Stimulated activated CD8-positive, alpha-beta memory T cell treated with anti-CD3 and anti-CD28 coated beads, Interleukin-15, amount 100 ng/mL, for 1 hour (primary cell): ENCODE data around the gene RGS6.

Experiments
- DNase-seq: peaks from one replicate; pipeline ENCODE4 v3.0.0-alpha.2; 2020; ENCODE audit warnings: low read depth

The RGS6 gene

DNA sequence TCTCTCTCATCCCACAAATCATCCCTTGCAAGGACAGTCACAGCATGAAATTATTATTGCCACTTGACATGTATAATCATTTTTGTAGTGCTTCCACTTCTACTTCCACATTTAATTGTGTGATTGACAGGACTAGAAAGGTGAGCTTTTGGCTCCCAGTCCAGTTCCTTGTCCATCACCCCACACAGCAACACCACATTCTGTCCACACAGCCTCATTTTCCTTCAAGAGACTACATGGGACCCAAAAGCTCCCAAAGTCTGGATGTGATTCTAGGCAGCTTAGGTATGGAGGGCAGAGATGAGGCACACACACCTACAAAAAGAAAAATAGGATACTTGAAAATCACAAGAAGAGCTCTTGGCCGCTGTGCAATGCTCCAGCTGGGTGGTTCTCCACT is 595.4 kb downstream of the RGS6 start:
- DNase-seq, result no peak

DNA sequence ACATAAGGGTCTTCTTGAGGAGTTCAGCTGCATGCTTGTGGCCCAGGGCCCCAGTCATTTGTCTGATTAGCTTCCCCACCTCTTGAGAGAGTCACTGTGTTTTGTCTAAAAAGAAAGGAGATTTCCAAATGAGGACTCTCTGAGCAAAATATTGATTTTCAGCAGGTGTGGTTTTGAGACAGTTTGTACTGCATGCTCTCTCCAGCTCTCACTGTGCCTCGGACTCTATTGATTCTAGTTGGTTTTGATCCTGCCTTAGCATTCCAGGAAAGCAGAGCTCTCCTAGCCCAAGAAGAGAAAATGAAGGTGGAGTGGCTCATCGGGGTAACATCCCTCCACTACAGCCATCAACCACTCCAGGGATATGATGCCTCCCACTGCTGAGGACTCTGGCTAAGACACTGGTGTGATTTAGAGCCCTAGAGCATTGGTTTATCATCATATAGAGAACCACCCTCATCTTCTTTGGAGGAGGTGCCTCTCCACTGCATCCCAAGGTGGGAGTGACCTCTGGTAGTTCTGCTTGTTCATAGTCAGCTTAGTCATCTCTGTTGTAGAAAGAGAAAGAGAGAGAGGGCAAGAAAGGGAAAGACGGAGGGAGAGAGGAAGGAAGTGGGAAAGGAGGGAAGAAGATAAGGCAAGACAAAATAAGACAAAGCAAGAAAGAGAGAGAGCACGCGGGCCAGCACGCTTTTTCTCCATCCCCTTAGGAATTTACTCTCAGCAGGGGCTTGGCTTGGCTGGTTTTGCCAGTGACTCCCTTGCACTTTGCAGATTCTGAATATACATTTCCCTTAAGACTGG is 596.0 kb downstream of the RGS6 start:
- DNase-seq, result no peak

DNA sequence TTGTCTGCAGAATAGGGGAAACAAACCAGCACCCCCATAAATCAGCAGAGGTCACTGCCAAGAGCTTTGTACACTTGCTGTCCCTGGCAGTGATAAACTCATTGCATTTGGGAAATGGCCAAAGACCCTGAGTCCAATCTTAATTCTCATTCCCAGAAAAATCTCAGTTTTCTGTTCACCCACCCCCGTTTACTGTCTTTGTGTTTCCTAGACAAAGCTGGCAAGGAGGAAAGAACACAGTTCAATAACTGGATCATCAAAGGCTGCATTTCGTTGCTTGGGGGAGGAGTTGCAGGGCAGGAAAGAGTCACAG is 596.6 kb downstream of the RGS6 start:
- no peak for DNase-seq

DNA sequence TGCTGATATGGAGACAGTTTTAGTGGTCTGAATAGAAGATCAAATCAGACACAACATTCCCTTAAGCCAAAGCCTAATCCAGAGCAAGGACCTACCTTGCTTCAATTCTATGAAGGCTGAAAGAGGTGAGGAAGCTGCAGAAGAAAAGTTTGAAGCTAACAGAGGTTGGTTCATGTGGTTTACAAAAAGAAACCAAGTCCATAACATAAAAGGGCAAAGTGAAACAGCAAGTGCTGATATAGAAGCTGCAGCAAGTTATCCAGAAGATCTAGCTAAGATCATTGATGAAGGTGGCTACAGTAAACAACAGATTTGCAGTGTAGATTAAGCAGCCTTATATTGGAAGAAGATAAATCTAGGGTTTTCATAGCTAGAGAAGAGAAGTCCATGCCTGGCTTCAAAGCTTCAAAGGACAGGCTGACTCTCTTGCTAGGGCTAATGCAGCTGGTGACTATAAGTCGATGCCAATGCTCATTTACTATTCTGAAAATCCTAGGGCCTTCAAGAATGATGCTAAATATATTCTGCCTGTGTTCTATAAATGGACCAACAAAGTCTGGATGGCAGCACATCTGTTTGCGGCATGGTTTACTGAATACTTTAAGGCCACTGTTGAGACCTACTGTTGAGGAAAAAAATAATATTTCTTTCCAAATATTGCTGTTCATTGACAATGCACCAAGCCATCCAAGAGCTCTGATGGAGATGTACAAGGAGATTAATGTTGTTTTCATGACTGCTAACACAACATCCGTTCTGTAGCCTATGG is 600.6 kb downstream of the RGS6 start:
- no peak for DNase-seq

DNA sequence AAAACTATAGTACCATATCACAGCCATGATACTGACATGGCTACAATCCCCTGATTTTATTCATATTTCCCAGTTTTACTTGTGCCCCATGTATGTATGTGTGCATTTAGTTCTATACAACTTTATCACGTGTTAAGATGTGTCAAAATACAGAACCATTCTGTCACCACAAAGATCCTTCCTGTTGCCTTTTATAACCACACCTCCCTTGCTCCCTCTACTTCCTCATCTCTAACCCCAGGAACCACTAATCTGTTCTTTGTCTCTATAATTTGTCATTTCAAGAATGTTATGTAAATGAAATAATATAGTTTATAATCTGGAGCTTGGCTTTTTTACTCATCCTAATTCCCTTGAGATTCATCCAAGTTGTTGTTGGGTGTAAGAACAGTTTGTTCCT is 603.3 kb downstream of the RGS6 start:
- DNase-seq, result no peak

DNA sequence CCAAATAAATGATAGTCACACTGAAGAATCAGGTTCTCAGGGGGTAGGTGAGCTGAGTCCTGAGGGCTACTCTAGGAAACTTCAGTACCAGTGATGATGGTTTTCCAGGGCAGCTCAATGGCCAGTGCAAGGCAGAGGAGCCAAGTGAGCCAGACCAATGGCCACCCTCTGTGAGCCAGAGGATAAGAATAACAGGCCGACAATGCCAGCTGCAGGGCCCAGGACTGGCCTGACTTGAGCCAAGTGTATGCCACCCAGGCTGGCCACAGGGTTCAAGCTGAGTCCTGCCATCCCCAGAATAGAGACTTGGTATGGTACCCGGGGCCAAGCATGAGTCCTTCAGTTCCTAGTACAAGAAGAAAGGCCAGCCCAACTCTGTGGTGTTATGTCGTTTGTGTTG is 606.2 kb downstream of the RGS6 start:
- no peak for DNase-seq

DNA sequence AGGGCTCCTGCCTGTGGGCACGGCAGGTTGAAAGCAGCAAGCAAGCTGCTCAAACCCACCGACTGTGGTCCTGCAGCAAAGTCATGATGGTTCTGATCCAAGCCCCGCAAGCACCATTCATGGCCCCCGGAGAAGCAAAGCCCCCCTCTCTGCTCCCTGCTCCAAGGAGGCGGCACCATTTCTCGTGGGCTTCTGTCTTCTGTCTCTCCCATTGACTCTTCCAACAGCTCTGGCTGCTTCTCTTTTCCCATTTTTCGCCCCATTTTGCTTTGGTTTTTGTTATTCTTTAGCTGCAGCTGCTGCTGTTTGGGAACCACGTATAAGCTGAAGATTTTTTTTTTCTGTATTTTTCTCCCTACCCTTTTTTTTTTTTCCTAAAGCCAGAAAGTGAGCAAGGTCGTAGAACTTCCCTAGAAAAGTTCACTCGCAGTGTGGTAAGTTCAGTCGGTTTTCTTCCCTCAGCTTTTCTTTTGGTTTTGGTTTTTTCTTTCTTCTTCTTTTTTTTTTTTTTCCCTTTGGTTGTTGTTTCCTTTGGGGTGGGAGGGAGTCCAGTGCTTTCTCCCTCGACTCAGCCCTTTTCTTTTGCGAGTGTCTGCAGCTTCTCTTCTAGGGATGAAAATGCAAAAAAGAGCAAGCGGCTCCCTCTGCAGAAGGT is 607.6 kb downstream of the RGS6 start:
- no peak for DNase-seq

DNA sequence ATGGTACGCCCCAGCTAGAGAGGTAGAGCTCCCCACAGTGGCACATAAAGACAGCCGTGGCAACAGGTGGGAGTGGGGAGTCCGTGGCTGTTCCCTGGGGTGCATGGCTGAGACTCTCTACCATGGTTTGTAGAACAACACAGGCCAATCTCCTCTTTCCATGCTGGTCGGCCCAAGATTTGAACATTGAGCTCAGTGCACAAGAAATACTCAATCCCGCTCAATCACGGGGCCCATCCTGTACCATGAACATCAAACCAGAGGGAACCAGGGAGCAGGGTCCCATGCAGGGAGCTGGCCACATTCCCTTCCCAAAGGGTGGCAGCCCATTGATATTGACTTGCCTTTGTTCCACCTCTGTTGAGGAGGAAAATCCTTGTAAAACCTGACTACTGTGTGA is 608.6 kb downstream of the RGS6 start:
- DNase-seq, result no peak

DNA sequence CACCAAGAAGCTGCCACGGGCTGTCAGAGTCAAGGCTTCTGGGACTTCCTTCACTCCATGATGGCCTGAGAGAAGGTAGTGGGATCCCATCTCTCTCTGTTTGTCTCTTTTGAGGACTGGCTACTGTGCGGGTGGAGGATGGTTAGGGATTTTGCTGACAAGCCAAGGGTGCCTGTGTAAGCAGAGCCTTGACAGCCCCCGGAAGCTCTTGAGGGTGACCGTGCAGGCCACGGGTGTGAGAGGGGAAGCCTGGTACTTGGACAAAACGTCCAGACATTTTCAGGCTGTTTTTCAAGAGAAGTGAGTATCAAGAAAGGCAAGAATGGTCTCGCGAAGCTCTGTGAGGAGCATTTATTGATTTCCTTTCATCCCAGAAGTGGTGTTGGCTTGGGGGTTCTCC is 609.3 kb downstream of the RGS6 start:
- DNase-seq, result no peak

DNA sequence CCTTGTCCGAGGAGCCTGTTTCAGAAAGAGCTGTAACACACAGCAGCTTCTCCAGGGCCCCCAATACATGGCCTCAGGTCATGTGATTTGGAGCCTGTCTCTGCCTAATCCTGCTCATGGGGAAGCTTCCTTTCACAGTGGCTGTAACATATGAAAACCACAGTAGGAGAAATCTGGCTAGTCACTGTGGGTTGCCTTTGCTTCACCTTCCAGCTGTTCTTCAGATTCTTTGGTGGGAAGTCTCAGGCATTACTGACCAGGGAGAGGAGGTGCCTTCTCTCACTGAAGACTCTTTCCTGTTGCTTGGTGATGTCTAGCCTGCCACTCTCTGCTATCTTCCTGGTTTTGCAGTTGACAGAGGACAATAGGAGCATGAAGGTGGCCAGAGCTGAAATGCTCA is 611.1 kb downstream of the RGS6 start:
- no peak for DNase-seq

DNA sequence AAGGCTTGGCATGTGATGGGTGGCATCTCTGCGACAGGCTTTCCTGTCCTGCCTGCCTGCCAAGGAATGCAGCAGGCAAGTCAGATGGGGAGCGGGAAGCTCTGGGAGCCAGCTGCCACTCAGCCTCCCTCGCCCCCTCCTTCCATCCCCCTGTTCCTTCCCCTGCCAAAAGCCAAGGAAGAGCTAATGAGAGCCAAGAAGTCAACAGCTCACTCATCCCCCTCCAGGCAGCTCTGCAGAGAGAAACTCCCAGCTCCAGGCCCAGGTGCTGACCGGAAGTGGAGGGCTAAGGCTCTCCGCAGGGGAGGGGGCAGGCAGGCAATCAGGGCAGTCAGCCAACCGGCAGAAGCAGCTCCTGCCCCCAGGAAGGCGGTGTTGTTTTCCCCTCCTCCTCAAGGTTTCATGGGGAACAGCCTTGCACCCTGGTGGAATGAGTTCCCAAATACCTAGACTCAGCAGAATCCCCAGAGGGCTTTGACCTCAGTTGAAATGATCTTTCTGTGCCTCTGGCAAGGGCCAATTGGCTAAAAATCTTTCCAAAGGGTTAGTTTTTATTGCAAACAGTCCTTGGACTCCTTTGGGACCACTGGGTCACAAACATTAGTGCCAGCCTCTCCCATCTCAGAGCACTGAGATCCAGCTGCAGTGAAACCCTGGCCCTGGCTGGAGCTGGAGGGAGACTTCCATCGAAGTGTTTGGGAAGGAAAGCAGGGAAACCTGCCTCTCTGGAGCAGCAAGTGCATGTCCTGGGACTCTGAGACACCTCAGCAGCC is 612.6 kb downstream of the RGS6 start:
- no peak for DNase-seq

DNA sequence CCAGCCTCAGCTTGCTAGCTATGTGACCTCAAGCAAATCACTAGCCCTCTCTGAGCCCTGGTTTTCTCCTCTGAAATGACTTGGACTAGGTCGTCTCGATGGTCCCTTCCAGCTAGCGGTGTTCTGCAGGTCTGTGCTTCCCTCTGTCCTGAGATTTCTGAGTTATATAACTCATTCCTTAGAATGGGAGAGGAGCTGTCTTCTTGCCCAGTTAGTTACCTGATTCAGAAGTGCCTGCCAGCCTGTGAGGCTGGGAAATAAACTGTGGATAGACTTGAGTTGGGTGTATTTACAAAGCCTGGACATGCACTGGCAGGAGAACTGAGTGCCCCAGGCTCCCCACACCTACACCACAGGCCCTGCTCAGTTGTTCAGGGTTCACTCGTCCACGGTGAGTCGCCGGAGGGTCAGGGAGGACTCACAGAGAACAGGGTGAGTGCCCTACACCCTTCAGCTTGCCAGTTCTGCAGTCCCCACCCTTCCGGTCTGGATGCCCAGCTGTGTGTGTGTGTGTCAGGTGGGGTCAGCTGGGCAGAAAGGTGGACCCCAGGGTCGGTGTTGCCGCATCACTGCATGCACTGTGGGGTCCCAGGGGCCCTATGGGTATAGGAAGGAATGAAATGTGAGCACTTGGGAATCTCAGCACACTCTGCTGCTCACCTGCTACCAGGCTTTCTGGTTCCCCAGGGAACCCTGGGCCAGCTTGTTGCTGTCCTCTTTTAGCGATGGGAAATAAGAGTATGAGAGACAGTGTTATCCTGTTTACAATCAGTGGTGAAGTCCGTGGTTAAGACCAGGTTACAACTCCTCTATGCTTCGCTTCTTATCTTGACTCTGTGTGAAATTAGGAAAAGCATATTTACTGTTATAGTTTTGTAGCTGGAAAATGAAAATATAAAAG is 613.4 kb downstream of the RGS6 start:
- no peak for DNase-seq

DNA sequence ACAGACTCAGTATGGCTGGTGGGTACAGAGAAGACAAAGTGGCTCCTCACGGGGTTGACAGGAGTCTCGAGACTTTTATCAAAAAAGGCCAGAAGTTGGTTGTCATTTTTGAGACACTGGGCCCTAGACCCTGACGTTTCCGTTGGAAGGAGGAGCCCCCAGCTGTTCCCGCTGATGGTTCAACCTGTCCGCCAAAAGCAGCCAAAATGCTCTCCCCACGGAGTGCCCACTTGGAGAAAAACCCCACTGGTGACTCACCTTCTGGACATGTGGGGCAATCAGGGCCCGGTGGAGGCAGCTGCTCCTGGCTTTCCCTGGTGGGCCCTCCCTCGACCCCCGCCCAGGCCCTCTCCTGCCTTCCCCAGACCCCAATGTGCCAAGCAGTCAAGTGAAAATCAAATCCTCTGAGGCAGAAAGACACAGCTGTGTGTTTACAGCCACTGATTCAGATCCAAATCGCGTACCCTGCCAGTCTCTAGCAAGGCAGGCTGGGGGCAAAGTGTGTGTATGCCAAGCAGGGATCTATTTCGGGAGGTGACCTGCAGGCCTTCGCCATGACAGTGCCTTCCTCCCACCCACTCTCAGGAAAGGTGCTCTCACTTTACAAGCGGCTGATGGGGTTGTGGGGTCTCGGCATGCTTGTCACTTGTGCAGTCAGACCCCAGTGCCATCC is 614.3 kb downstream of the RGS6 start:
- DNase-seq, result no peak

DNA sequence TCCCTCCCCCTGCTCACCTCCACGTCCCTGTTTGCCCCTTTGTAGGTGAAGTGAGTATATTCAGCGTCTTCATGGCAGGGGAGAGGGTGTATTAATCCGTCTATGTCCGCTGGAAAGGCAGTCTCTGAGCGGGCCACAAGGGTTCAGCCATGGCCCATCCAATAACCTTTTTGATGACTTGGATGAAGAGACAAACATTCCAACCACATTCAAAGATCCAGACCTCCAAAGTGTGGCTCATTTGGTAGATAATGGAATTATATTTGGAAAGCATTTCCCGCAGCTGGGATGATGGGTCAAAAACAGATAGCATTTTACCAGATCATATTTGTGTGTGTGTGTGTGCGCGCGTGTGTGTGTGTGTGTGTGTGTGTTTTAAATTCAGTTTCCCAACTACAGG is 615.8 kb downstream of the RGS6 start:
- no peak for DNase-seq

DNA sequence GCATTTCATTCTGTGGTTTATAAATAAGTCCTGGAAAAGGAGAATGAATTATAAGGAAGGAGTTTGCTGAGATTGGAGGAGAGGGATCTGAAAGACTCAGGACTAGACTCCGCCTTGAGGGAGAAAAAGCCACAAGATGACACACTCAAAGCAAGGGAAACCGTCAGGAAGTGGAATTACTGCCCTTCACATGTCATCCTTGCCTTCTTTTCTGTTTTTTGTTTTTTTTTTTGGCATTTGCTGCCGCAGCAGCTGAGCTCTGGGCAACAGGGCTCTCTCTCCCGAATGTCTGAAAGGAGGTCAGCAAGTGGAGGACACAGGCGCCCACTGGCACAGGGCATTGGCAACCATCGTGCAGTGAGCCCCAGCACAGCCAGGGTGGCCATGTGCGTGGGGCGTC is 616.8 kb downstream of the RGS6 start:
- no peak for DNase-seq

DNA sequence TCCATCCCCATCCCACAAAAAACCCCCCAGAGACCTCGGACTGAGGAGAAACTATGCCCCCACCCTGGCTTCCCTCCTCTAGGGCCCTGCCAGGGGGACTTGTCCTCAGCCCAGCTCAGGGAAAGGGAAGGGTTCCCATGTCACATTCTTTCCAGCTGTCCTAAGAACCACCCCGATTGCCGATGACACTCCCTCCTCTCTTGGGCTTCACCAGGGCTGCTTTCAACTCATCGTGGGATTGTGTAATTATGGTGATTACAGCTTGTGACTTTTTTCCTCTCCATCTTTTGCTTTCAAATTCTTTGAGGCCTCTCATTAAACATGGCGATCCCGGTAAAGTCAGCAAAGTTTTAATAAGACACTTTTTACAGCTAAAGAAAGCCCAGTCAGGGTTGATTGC is 617.6 kb downstream of the RGS6 start:
- no peak for DNase-seq

DNA sequence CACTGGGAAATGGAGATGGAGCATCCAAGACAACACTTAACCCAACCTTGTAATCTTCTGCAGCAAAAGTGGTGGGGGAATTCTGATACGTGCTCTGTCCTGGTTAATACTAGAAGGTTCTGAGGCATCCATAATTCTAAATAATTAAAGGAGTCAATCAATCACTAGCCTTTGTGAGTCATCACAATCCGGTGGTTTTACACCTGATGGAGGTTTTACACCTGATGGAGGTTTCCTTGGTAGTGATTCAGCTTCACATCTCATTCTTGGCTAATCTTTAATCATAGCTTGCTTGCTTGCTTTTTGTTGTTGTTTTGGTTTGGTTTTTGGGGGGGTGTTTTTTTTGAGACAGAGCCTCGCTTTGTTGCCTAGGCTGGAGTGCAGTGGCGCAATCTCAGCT is 618.3 kb downstream of the RGS6 start:
- no peak for DNase-seq

DNA sequence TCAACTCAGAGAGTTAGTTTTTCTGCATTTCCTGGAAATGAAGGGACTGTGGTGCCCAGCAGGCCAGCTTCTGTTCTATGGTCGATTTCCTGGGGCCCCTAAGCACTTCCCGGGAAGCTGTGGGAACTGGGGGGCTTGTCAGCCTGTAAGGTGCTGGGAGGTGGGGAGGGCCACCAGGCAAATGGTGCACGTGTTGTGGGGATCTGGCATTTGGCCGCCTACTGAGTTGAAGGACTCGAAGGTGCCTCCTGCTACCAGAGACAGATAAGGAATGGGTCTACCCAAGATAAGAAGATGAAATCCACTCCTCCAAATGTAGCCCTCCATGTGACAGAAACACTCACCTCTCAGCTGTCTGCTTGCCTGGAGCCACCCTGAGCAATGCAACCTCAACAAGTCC is 620.0 kb downstream of the RGS6 start:
- DNase-seq, result no peak

DNA sequence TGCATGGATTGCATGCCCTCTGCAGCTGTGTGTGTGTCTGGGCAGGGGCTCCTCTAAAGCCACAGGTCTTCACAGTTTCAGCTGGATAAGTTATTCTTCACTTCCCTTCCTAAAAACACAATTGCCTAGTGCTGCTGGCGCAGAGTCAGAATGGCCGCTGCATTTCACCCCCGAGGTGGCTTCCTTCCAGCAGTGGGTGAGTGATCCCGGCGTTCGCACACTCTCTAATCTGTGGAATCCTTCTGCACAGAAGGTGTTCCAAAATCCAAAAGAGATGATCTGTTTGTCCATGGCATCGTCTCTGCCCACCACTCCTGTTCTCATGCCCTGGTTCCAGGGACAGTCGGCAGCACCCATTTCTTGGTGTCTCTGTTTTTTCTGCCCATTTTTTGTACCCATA is 620.9 kb downstream of the RGS6 start:
- DNase-seq, result no peak

DNA sequence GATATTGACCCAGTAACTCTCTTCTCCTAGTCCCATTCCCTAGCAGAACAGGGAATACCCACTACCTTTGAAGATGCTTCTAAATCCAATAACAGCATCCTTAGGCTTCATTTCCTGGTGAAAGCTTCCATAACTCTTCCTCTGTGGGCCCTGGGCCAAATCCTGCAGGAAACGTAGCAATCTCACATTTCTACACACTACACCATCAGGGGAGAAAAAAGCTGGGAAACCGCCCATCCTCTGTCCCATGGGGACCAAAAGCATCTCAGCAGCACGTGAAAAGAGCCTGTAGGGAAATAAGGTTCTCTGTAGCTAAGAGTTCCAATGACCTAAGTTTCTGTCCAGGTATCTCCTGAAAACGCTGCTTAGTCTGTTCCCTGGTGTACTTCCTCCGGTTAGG is 621.4 kb downstream of the RGS6 start:
- DNase-seq, result no peak

DNA sequence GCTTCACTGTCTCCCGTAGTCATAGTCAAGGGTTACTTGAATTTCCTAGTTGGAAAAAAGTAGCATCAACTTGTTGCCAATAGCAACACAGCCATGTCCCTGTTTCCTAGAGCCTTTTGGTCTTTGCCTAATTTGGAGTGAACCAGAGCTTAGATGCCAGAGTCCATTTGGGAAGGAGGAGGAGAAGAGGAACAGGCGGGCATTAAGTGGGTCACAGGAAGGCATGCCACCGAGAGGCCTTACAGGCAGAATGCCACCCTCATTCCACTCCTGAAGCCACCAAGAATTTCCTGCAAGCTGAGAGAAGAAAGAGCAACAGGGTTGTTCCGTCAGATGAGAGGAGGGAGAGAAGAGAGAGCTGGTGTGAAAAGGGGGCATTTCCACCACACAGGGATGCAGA is 622.2 kb downstream of the RGS6 start:
- no peak for DNase-seq
